ENCODE results near the gene PDE6D. TPM values are rescaled to one million over a fixed set of nuclear protein-coding genes. Genes with fewer than 3 reads are reported as not detected.

Gene PDE6D
- total and polyA plus RNA-seq, 2 donors (not counting 1 experiment from before 2014, with no cell fraction given), result 31.9 to 36.5 TPM

- ATAC-seq (ENCODE audit: low read depth) (no peak), DNase-seq (no peak)
- intact Hi-C loops (cut with micrococcal nuclease), result no loop called here
- Histone ChIP-seq H3K36me3 (replicated peaks in 1 of 2; ENCODE audit: control extremely low read depth in 1 of 2, control insufficient read depth in 1 of 2, extremely low read depth in 1 of 2, insufficient read depth in 2 of 2, low read length in 1 of 2) (peaks cover 0 to 32% of the 10 kb centered on the region in 2 experiments), H3K4me3 (ENCODE audit: control extremely low read depth in 1 of 5, extremely low read depth in 1 of 5, insufficient read depth in 1 of 5, low read depth in 2 of 5, low read length in 4 of 5) (peak overlapping the region; percentile 73 to 99 (median 98)), H2AFZ (ENCODE audit: insufficient read depth, low read depth, low read length, poor library complexity, severe bottlenecking) (no peak overlapping the region), H3K27me3 (replicated peaks in 1 of 4; ENCODE audit: control extremely low read depth in 1 of 4, control insufficient read depth in 3 of 4, insufficient read depth in 4 of 4, low read length in 3 of 4) (no peaks in the 10 kb centered on the region), H3K9ac (ENCODE audit: low read length) (peak overlapping the region; percentile 99), H3K79me2 (ENCODE audit: control insufficient read depth, insufficient read depth, low read length) (peaks cover 60% of the 10 kb centered on the region), H3K4me2 (replicated peaks; ENCODE audit: low read depth, low read length, poor library complexity, severe bottlenecking) (peak overlapping the region; percentile 94), H3K9me3 (ENCODE audit: control extremely low read depth in 1 of 3, control insufficient read depth in 2 of 3, insufficient read depth in 1 of 3, low read length in 2 of 3) (peaks cover 0 to 4% (median 0%) of the 10 kb centered on the region in 3 donors), H3K27ac (ENCODE audit: low read length in 2 of 2) (peak overlapping the region; percentile 80 to 93), H4K20me1 (ENCODE audit: control insufficient read depth, insufficient read depth, low read length, poor library complexity, severe bottlenecking) (peaks cover 58% of the 10 kb centered on the region), H3K4me1 (ENCODE audit: control insufficient read depth in 2 of 2, insufficient read depth in 2 of 2, low read length in 2 of 2) (peaks cover 34 to 57% of the 10 kb centered on the region in 2 donors)
- peak overlapping the region; percentile 97 for H3K27ac Mint-ChIP-seq
- no peak for TF ChIP-seq EZH2 (IDR thresholded peaks at IDR 0.05; ENCODE audit: borderline replicate concordance, insufficient read depth, low read depth, low read length, poor library complexity, severe bottlenecking)
- TF ChIP-seq CTCF (IDR thresholded peaks at IDR 0.05), result no peak
- ChIA-PET CTCF (interaction anchor here (0.5 to 11.9 kb wide), 8 partner anchors 30 to 248 kb away, joined by 3 to 785 read pairs (median 5); partner anchors contain the start of gene NCL), POLR2A (interaction anchor here (0.6 to 6.5 kb wide), 10 partner anchors 26 to 583 kb away, joined by 3 to 169 read pairs (median 10); no protein-coding TSS in a partner anchor)
- H3K9me3 Mint-ChIP-seq (ENCODE audit: insufficient read depth), result no peaks in the 10 kb centered on the region
- 22% methylated on average over 8 of the region's 9 CpGs for WGBS (ENCODE audit: insufficient coverage)
- H3K4me3 Mint-ChIP-seq, result peak overlapping the region; percentile 95
- H3K27me3 Mint-ChIP-seq, result no peaks in the 10 kb centered on the region
- peaks cover 49% of the 10 kb centered on the region for H3K4me1 Mint-ChIP-seq
Observed at GRCh38 chr2:231711677-231712450, 69.2 kb downstream of the PDE6D start.
